Measurements from ENCODE around the gene SLC66A2. TPM values are rescaled to one million over a fixed set of nuclear protein-coding genes. Genes with fewer than 3 reads are reported as not detected.

SLC66A2 gene
- total and polyA plus RNA-seq, 12 donors = 21.4 to 32.3 (median 25.6) TPM

DNA sequence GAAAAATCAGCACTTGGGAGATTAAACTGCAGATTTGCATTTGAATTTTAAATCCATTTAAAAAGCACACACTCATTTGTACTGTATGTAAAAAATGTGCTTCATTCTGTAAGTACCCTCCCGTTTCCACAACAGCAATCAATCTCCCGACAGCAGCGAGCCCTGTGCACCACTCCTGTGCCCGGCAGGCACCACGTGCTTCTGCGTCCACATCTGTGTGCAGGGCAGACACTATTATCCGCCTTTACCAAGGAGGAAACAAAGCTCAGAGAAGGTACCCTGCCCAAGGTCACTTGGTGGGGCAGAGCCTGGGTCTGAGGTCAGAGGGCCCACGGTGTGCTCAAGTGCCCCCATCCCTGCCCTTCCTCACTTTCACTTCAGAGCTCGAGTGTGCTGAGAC, 20.5 kb upstream of the SLC66A2 start:
- 93 to 94% methylated on average over 9 of the region's 9 CpGs for WGBS, 2 donors
- H3K9me3 ChIP-seq = no peaks in the 10 kb centered on the region
- no peak for ATAC-seq
- TF ChIP-seq, protein P1, sequence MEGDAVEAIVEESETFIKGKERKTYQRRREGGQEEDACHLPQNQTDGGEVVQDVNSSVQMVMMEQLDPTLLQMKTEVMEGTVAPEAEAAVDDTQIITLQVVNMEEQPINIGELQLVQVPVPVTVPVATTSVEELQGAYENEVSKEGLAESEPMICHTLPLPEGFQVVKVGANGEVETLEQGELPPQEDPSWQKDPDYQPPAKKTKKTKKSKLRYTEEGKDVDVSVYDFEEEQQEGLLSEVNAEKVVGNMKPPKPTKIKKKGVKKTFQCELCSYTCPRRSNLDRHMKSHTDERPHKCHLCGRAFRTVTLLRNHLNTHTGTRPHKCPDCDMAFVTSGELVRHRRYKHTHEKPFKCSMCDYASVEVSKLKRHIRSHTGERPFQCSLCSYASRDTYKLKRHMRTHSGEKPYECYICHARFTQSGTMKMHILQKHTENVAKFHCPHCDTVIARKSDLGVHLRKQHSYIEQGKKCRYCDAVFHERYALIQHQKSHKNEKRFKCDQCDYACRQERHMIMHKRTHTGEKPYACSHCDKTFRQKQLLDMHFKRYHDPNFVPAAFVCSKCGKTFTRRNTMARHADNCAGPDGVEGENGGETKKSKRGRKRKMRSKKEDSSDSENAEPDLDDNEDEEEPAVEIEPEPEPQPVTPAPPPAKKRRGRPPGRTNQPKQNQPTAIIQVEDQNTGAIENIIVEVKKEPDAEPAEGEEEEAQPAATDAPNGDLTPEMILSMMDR (IDR thresholded peaks at IDR 0.05) = no peak
- intact Hi-C loops (cut with DNase I) = no loop called here
- H3K27me3 ChIP-seq = no peaks in the 10 kb centered on the region
- no peak overlapping the region for H3K4me3 ChIP-seq
- H3K36me3 ChIP-seq = peaks cover 0 to 91% (median 24%) of the 10 kb centered on the region in 9 donors
- DNase-seq = no peak
- H3K4me1 ChIP-seq = peaks cover 0 to 9% (median 0%) of the 10 kb centered on the region in 9 donors
- H3K27ac ChIP-seq = no peak overlapping the region

DNA sequence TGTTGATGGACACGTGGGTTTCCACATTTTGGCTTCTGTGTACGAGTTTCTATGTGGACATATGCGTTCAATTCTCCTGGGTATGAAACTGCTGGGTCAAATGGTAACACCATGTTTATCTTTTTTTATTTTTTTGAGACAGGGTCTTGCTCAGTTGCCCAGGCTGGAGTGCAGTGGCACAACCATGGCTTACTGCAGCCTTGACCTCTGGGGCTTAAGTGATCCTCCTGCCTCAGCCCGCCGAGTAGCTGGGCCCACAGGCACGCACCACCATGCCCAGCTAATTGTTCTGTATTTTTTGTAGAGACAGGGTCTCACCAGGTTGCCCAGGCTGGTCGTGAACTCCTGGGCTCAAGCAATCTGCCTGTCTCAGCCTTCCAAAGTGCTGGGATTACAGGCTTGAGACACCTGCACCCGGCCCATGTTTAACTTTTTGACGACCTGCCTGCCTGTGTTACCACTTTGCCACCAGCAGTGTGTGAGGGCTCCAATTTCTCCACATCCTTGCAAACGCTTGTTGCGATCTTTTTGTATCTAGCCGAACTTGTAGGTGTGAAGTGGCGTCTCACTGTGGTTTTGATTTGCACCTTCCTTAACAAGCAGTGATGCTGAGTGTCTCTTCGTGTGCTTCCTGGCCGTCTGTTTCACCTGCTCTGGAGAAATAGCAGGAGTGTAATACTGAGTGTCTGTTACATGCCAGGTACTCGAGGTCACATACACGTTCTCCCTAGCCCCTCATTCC, 19.9 kb upstream of the SLC66A2 start:
- intact Hi-C loops (cut with DNase I) = no loop called here
- Histone ChIP-seq H3K4me3 (no peak overlapping the region), H3K9me3 (no peaks in the 10 kb centered on the region), H3K36me3 (peaks cover 0 to 91% (median 24%) of the 10 kb centered on the region in 9 donors), H3K27me3 (no peaks in the 10 kb centered on the region), H3K4me1 (peaks cover 0 to 8% (median 0%) of the 10 kb centered on the region in 9 donors), H3K27ac (no peak overlapping the region)
- ATAC-seq = no peak
- DNase-seq = no peak
- WGBS, 2 donors = 89 to 91% methylated on average over 17 of the region's 17 CpGs
- TF ChIP-seq, protein P1 (IDR thresholded peaks at IDR 0.05) = no peak

DNA sequence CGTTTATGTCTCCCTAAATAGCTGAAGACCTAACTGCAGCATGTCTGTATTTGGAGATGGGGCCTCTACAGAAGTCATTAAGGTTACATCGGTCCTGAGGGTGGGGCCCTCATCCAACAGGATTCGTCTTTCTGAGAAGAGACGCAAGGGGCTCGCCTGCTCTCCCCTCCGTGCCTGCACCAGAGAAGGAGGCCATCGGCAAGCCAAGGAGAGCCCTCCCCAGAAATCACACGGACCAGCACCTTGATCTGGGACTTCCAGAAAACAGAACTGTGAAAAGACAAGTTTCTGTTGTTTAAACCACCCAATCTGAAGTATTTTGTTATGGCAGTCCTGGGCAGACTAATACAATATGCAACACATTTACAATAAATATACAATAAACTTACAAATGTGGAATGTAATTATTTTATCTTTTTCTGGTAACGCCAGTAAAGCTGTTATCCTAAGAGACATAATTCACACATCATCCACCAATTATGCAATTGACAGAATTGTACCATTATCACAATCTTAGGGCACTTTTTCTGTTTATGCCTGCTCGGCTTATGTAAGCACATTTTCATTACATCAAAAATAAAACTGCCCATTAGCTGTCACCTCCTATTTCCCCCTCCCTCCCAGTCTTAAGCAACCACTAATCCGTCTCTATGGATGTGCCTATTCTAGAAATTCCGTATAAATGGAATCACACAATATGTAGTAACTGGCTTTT, 19.1 kb upstream of the SLC66A2 start:
- Histone ChIP-seq H3K4me3 (no peak overlapping the region), H3K27ac (no peak overlapping the region), H3K4me1 (peaks cover 0 to 6% (median 2%) of the 10 kb centered on the region in 9 donors), H3K27me3 (no peaks in the 10 kb centered on the region), H3K36me3 (peaks cover 0 to 87% (median 24%) of the 10 kb centered on the region in 9 donors), H3K9me3 (no peaks in the 10 kb centered on the region)
- 89 to 90% methylated on average over 12 of the region's 12 CpGs for WGBS, 2 donors
- TF ChIP-seq, protein P1 (IDR thresholded peaks at IDR 0.05) = no peak
- no peak for ATAC-seq
- intact Hi-C loops (cut with DNase I) = no loop called here
- DNase-seq = no peak

DNA sequence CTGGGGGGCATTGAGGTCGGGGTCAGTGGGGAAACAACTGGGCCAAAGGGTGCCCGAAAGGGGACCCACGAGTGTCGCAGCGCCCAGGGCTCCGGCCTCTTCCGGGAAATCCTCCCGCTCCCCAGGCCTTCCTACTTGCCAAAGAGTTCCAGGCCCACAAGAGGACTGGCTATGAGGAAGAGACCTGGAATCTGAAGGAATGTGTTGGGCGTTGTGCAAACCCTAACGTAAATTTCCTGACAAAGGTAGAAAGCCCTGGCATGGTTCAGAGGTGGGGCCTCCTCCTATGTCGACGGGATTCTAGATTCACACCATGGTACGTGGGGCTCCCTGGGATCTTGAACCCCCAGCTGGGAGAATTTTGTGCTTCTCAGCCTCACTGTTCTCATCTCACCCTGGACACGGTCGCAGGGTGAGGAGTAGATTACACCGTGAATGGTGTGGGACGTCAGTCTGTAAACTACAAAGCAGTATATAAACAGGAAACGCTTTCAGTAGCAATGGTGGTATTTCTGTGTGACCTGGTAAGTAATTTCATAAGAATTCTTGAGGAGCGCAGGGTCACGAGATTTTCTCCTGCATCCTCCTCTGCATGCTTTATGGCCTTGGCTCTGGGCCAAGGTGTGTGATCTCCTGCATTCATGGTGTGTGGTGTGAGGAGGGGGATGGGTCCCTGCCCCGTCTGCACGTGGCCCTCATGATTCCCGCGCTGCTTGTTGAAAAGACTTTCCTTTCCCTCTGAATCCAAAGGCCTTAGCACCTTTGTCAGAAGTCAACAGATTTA, 13.9 kb upstream of the SLC66A2 start:
- DNase-seq (no peak), ATAC-seq (peak; percentile 31 to 77 (median 60))
- peak overlapping the region; percentile 41 to 81 (median 66) for H3K4me3 ChIP-seq
- H3K27me3 ChIP-seq = peaks cover 0 to 7% (median 0%) of the 10 kb centered on the region in 7 donors
- TF ChIP-seq, protein P1 (IDR thresholded peaks at IDR 0.05) = no peak
- H3K36me3 ChIP-seq = peaks cover 0 to 36% (median 4%) of the 10 kb centered on the region in 9 donors
- intact Hi-C loops (cut with DNase I) = no loop called here
- H3K27ac ChIP-seq = peak overlapping the region; percentile 0 to 86 (median 70)
- peaks cover 2 to 30% (median 9%) of the 10 kb centered on the region in 9 donors for H3K4me1 ChIP-seq
- no peaks in the 10 kb centered on the region for H3K9me3 ChIP-seq
- 12 to 16% methylated on average over 24 of the region's 24 CpGs for WGBS, 2 donors
